ENCODE data around the gene GRK1. TPM values are rescaled to one million over a fixed set of nuclear protein-coding genes. Genes with fewer than 3 reads are reported as not detected.
A peak's percentile ranks its signal among the peaks of the same experiment; 100 is the strongest.

GRK1 gene
- total RNA-seq, 1 donor from 2014 or later: 0.34 TPM

- TF ChIP-seq, protein P1, sequence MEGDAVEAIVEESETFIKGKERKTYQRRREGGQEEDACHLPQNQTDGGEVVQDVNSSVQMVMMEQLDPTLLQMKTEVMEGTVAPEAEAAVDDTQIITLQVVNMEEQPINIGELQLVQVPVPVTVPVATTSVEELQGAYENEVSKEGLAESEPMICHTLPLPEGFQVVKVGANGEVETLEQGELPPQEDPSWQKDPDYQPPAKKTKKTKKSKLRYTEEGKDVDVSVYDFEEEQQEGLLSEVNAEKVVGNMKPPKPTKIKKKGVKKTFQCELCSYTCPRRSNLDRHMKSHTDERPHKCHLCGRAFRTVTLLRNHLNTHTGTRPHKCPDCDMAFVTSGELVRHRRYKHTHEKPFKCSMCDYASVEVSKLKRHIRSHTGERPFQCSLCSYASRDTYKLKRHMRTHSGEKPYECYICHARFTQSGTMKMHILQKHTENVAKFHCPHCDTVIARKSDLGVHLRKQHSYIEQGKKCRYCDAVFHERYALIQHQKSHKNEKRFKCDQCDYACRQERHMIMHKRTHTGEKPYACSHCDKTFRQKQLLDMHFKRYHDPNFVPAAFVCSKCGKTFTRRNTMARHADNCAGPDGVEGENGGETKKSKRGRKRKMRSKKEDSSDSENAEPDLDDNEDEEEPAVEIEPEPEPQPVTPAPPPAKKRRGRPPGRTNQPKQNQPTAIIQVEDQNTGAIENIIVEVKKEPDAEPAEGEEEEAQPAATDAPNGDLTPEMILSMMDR (IDR thresholded peaks at IDR 0.05; ENCODE audit: unreplicated experiment): no peak
- peak in 1 of 2 experiments; percentile 71 for DNase-seq (ENCODE audit: low spot score in 2 of 2, unreplicated experiment in 2 of 2)
- H3K4me3 Mint-ChIP-seq: no peak overlapping the region
- peaks cover 2% of the 10 kb centered on the region for H3K9me3 Mint-ChIP-seq
- H3K4me1 Mint-ChIP-seq: no peaks in the 10 kb centered on the region
- H3K36me3 Mint-ChIP-seq: no peaks in the 10 kb centered on the region
- no peak overlapping the region for H3K27ac Mint-ChIP-seq
- H3K27me3 Mint-ChIP-seq (ENCODE audit: low read depth): peaks cover 36% of the 10 kb centered on the region
Observed at GRCh38 chr13:113777311-113778260, 110.6 kb downstream of the GRK1 start.

GRCh38 chr13:113781571-113781970, 114.6 kb downstream of the GRK1 start:
- H3K9me3 Mint-ChIP-seq: no peaks in the 10 kb centered on the region
- no peak overlapping the region for H3K27ac Mint-ChIP-seq
- DNase-seq (ENCODE audit: low spot score in 2 of 2, unreplicated experiment in 2 of 2): no peak
- no peak overlapping the region for H3K4me3 Mint-ChIP-seq
- peaks cover 46% of the 10 kb centered on the region for H3K27me3 Mint-ChIP-seq (ENCODE audit: low read depth)
- H3K36me3 Mint-ChIP-seq: no peaks in the 10 kb centered on the region
- H3K4me1 Mint-ChIP-seq: no peaks in the 10 kb centered on the region
- TF ChIP-seq, protein P1 (IDR thresholded peaks at IDR 0.05; ENCODE audit: unreplicated experiment): peak; percentile 38

DNA sequence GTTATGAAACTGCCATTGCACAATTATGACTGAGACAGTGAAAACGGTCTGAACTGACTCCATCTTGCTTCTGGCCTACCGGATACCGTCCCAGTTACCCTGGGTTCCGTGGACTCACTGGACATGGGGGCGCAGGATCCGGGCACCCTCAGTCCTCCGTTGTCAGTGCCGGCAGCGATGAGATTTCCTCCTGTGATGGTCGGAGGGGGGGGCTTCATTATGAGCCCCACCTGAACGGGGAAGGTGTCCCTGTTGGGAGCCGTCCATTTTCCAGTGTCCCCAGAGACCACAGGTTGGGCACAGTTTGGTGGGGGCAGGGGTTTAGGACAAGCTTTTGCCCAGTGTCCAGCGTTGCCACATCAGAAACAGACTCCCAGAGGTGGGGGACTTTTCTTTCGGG, 115.5 kb downstream of the GRK1 start:
- Mint-ChIP-seq H3K36me3 (no peaks in the 10 kb centered on the region), H3K27ac (no peak overlapping the region), H3K4me1 (no peaks in the 10 kb centered on the region), H3K9me3 (no peaks in the 10 kb centered on the region), H3K4me3 (no peak overlapping the region), H3K27me3 (ENCODE audit: low read depth) (peaks cover 42% of the 10 kb centered on the region)
- DNase-seq (ENCODE audit: low spot score in 2 of 2, unreplicated experiment in 2 of 2): no peak
- TF ChIP-seq, protein P1 (IDR thresholded peaks at IDR 0.05; ENCODE audit: unreplicated experiment): no peak

DNA sequence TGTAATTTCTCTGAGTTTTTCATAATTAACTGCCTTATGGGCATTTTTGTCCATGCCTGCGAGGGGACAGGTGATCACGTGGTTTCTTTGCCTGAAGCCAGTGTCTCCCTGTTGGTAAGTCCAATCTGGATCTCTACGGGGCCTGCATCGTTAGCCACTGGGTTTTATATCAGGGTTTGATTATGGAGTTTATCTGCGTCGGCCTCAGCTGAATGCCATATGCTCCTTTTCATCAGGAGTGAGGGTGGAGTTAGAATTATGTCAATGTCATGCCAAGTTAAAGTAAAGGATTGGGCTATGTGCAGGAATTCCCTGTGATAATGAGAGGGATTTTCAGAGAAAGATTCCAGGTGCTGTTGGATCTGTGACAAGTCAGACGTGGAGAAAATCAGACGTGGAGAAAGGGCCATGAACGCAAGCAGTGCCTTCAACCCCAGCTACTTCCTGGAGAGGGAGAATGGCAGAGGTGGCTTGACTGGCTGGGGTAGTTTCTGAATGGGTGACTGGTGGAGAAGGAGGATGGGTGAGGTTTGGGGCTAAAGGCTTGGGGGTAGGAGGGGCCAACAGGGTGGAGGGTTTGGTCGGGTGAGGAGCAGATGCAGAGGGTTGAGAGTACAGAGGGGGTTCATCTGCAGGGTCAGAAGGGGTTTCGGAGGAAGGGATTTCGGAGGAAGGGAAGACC, 116.3 kb downstream of the GRK1 start:
- TF ChIP-seq, protein P1 (IDR thresholded peaks at IDR 0.05; ENCODE audit: unreplicated experiment): no peak
- no peak overlapping the region for H3K27ac Mint-ChIP-seq
- peaks cover 40% of the 10 kb centered on the region for H3K27me3 Mint-ChIP-seq (ENCODE audit: low read depth)
- no peak for DNase-seq (ENCODE audit: low spot score in 2 of 2, unreplicated experiment in 2 of 2)
- H3K9me3 Mint-ChIP-seq: no peaks in the 10 kb centered on the region
- no peaks in the 10 kb centered on the region for H3K4me1 Mint-ChIP-seq
- no peaks in the 10 kb centered on the region for H3K36me3 Mint-ChIP-seq
- H3K4me3 Mint-ChIP-seq: no peak overlapping the region

GRCh38 chr13:113783966-113784644, 117.1 kb downstream of the GRK1 start:
- Mint-ChIP-seq H3K4me1 (no peaks in the 10 kb centered on the region), H3K9me3 (no peaks in the 10 kb centered on the region), H3K36me3 (no peaks in the 10 kb centered on the region), H3K4me3 (no peak overlapping the region), H3K27ac (no peak overlapping the region), H3K27me3 (ENCODE audit: low read depth) (peaks cover 36% of the 10 kb centered on the region)
- TF ChIP-seq, protein P1 (IDR thresholded peaks at IDR 0.05; ENCODE audit: unreplicated experiment): no peak
- DNase-seq (ENCODE audit: low spot score in 2 of 2, unreplicated experiment in 2 of 2): no peak
